Thyroid gland (tissue), 4 donors: Measurements from ENCODE around the gene TRPM2. TPM values are rescaled to one million over a fixed set of nuclear protein-coding genes. Genes with fewer than 3 reads are reported as not detected.
"Not testable (repeated sequence)": the region's sequence is repeated elsewhere in the genome, so short reads cannot be mapped to it uniquely, and the experiment has no call there.

Experiments
- DNase-seq, 2 donors: peaks; one replicate each; pipeline ENCODE4 v3.0.0-alpha.2; 2019
- H3K27ac ChIP-seq, 3 donors: fragments of 200-600 bp; sonication (generic); 1 replicate in 2 of 3; 2 replicates in 1 of 3; pipeline ENCODE4 v1.5.1; 2016 to 2019; ENCODE audit warnings: mild to moderate bottlenecking in 1 of 3, moderate library complexity in 1 of 3
- H3K27me3 ChIP-seq: fragments of 200-600 bp; sonication (generic); one replicate; pipeline ENCODE4 v1.5.1; 2019
- H3K36me3 ChIP-seq, 2 donors: fragments of 200-600 bp; sonication (generic); one replicate each; pipeline ENCODE4 v1.5.1; 2016 to 2019
- H3K4me1 ChIP-seq, 2 donors: fragments of 200-600 bp; sonication (generic); one replicate each; pipeline ENCODE4 v1.5.1; 2017 to 2019
- H3K4me3 ChIP-seq, 3 donors: fragments of 200-600 bp; sonication (generic); replicated peaks in 1 of 3; 1 replicate in 2 of 3; 2 replicates in 1 of 3; pipeline ENCODE4 v1.5.1; 2016; ENCODE audit warnings: mild to moderate bottlenecking in 1 of 3
- H3K9me3 ChIP-seq: fragments of 200-600 bp; sonication (generic); one replicate; pipeline ENCODE4 v1.5.1; 2017
- CTCF ChIP-seq, 6 experiments: fragments of 200-600 bp in 3 of 6; fragments of 450-650 bp in 3 of 6; sonication (generic) in 3 of 6; IDR thresholded peaks; one replicate each; pipeline ENCODE4 v1.5.1; 2016 to 2019; ENCODE audit warnings: antibody characterized with exemption in 6 of 6, mild to moderate bottlenecking in 2 of 6, inconsistent platforms in 1 of 6, moderate library complexity in 1 of 6
- POLR2A ChIP-seq, 2 donors: fragments of 450-650 bp; IDR thresholded peaks; one replicate each; pipeline ENCODE4 v1.6.1; 2017; ENCODE audit warnings: antibody characterized with exemption in 2 of 2, mild to moderate bottlenecking in 2 of 2, moderate library complexity in 1 of 2
- WGBS, 2 donors: methylation state at CpG; one replicate each; pipeline ENCODE4 v1.1.5; 2017; 5-methylcytosine and 5-hydroxymethylcytosine counted together
- intact Hi-C: fragments of 100-400 bp; cut with DNase I; formaldehyde crosslinking; loops from one replicate; pipeline ENCODE4 v1.15.1; 2023
- total RNA-seq, 4 donors: library from RNA; depleted of rRNA; stranded (reverse); fragments of >200 nt; gene quantifications; one replicate each; pipeline ENCODE4 v1.2.3, GENCODE V29; 2016

The TRPM2 gene
- total RNA-seq, 4 donors from 2014 or later: 0.67 to 2.6 (median 0.88) TPM

- 79% methylated on average over 6 to 8 of the region's 14 CpGs for WGBS, 2 donors
- H3K4me3 ChIP-seq: no peak overlapping the region
- H3K9me3 ChIP-seq: no peaks in the 10 kb centered on the region
- no peaks in the 10 kb centered on the region for H3K36me3 ChIP-seq
- no peak overlapping the region for H3K27ac ChIP-seq
- intact Hi-C loops: loop anchor here (5.0 kb wide), 1 partner anchor 34 kb away; no protein-coding TSS in a partner anchor
- no peak for DNase-seq
- H3K4me1 ChIP-seq: no peaks in the 10 kb centered on the region
- no peak for TF ChIP-seq CTCF (IDR thresholded peaks at IDR 0.05)
- no peak for TF ChIP-seq POLR2A (IDR thresholded peaks at IDR 0.05)
- no peaks in the 10 kb centered on the region for H3K27me3 ChIP-seq
These were observed 47.5 kb downstream of the TRPM2 start for GRCh38 chr21:44400791-44401385.

- Histone ChIP-seq H3K4me3 (no peak overlapping the region), H3K27ac (no peak overlapping the region), H3K4me1 (no peaks in the 10 kb centered on the region), H3K27me3 (no peaks in the 10 kb centered on the region), H3K9me3 (no peaks in the 10 kb centered on the region), H3K36me3 (no peaks in the 10 kb centered on the region)
- no peak for TF ChIP-seq CTCF (IDR thresholded peaks at IDR 0.05)
- no peak for TF ChIP-seq POLR2A (IDR thresholded peaks at IDR 0.05)
- WGBS, 2 donors: 86 to 87% methylated on average over 19 to 23 of the region's 32 CpGs
- intact Hi-C loops: loop anchor here (5.0 kb wide), 1 partner anchor 34 kb away; no protein-coding TSS in a partner anchor
- no peak for DNase-seq
These were observed 48.2 kb downstream of the TRPM2 start for GRCh38 chr21:44401386-44402160.

GRCh38 chr21:44402323-44403105 lies 49.1 kb downstream of the TRPM2 start:
- Histone ChIP-seq H3K9me3 (no peaks in the 10 kb centered on the region), H3K4me1 (no peaks in the 10 kb centered on the region), H3K27me3 (no peaks in the 10 kb centered on the region), H3K4me3 (no peak overlapping the region), H3K36me3 (no peaks in the 10 kb centered on the region), H3K27ac (no peak overlapping the region)
- WGBS, 2 donors: 81 to 84% methylated on average over 5 to 8 of the region's 17 CpGs
- DNase-seq: no peak
- TF ChIP-seq CTCF (IDR thresholded peaks at IDR 0.05) (no peak), POLR2A (IDR thresholded peaks at IDR 0.05) (no peak)
- intact Hi-C loops: loop anchor here (5.0 kb wide), 1 partner anchor 35 kb away; no protein-coding TSS in a partner anchor

GRCh38 chr21:44403106-44404020 lies 49.9 kb downstream of the TRPM2 start:
- H3K36me3 ChIP-seq: no peaks in the 10 kb centered on the region
- WGBS, 2 donors: 91 to 100% methylated on average over 3 of the region's 3 CpGs
- no peaks in the 10 kb centered on the region for H3K27me3 ChIP-seq
- no peaks in the 10 kb centered on the region for H3K9me3 ChIP-seq
- no peak overlapping the region for H3K27ac ChIP-seq
- no peak for DNase-seq
- intact Hi-C loops: loop anchor here (5.0 kb wide), 1 partner anchor 36 kb away; no protein-coding TSS in a partner anchor
- H3K4me3 ChIP-seq: no peak overlapping the region
- no peak for TF ChIP-seq POLR2A (IDR thresholded peaks at IDR 0.05)
- no peak for TF ChIP-seq CTCF (IDR thresholded peaks at IDR 0.05)
- H3K4me1 ChIP-seq: no peaks in the 10 kb centered on the region

- H3K4me1 ChIP-seq, H3K27me3 ChIP-seq, H3K36me3 ChIP-seq, DNase-seq, H3K9me3 ChIP-seq, H3K27ac ChIP-seq, H3K4me3 ChIP-seq: not testable (repeated sequence)
- intact Hi-C loops: loop anchor here (5.0 kb wide), 1 partner anchor 37 kb away; no protein-coding TSS in a partner anchor
- WGBS, 2 donors: 90 to 93% methylated on average over 7 of the region's 7 CpGs
These were observed 51.1 kb downstream of the TRPM2 start for GRCh38 chr21:44404482-44404881.
